HepG2 (cell line): ENCODE results near the gene APEX1. TPM values are rescaled to one million over a fixed set of nuclear protein-coding genes. Genes with fewer than 3 reads are reported as not detected.
A peak's percentile ranks its signal among the peaks of the same experiment; 100 is the strongest.

ENCODE experiments used
- CTCF ChIP-seq: sonication (generic); formaldehyde crosslinking; IDR thresholded peaks from 2 replicates; pipeline ENCODE4 v1.5.0; 2020; ENCODE audit warnings: mild to moderate bottlenecking, missing genetic modification reagents, moderate library complexity
- ELF4 ChIP-seq: sonication (generic); formaldehyde crosslinking; IDR thresholded peaks from 2 replicates; pipeline ENCODE4 v1.5.0; 2020; ENCODE audit warnings: missing genetic modification reagents, mild to moderate bottlenecking, moderate library complexity, borderline replicate concordance
- IRF2 ChIP-seq: IDR thresholded peaks from 2 replicates; pipeline ENCODE4 v1.6.1; 2018; ENCODE audit warnings: missing genetic modification reagents, missing compliant biosample characterization
- NFE2L1 ChIP-seq: sonication (generic); formaldehyde crosslinking; IDR thresholded peaks from 2 replicates; pipeline ENCODE4 v1.4.0; 2020; ENCODE audit warnings: missing genetic modification reagents, mild to moderate bottlenecking, borderline replicate concordance
- NR2F2 ChIP-seq: IDR thresholded peaks from 2 replicates; pipeline ENCODE4 v1.6.1; 2012; ENCODE audit warnings: low read depth, inconsistent platforms, borderline replicate concordance
- PRDM4 ChIP-seq: sonication (generic); formaldehyde crosslinking; IDR thresholded peaks from 2 replicates; pipeline ENCODE4 v1.9.0; 2021; ENCODE audit warnings: missing genetic modification reagents, borderline replicate concordance
- SKIL ChIP-seq: sonication (generic); formaldehyde crosslinking; IDR thresholded peaks from 2 replicates; pipeline ENCODE4 v1.8.0; 2022; ENCODE audit warnings: missing genetic modification reagents, mild to moderate bottlenecking, moderate library complexity, borderline replicate concordance
- WIZ ChIP-seq: sonication (generic); formaldehyde crosslinking; IDR thresholded peaks from 2 replicates; pipeline ENCODE4 v1.5.1; 2020; ENCODE audit warnings: mild to moderate bottlenecking, missing genetic modification reagents
- ZNF142 ChIP-seq: sonication (generic); formaldehyde crosslinking; IDR thresholded peaks from 2 replicates; pipeline ENCODE4 v1.4.0; 2020; ENCODE audit warnings: missing genetic modification reagents
- ZNF335 ChIP-seq: sonication (generic); formaldehyde crosslinking; IDR thresholded peaks from 2 replicates; pipeline ENCODE4 v1.4.0; 2020; ENCODE audit warnings: missing genetic modification reagents
- ZNF337 ChIP-seq: sonication (generic); formaldehyde crosslinking; IDR thresholded peaks from 2 replicates; pipeline ENCODE4 v1.5.1; 2020; ENCODE audit warnings: missing genetic modification reagents, low read depth, mild to moderate bottlenecking, borderline replicate concordance
- ZNF484 ChIP-seq: sonication (generic); formaldehyde crosslinking; IDR thresholded peaks from 2 replicates; pipeline ENCODE4 v1.5.1; 2020; ENCODE audit warnings: mild to moderate bottlenecking, low read depth, missing genetic modification reagents, borderline replicate concordance
- ZNF709 ChIP-seq: sonication (generic); formaldehyde crosslinking; IDR thresholded peaks from 2 replicates; pipeline ENCODE4 v1.5.0; 2020; ENCODE audit warnings: mild to moderate bottlenecking, missing genetic modification reagents
- ZNF776 ChIP-seq: sonication (generic); formaldehyde crosslinking; IDR thresholded peaks from 2 replicates; pipeline ENCODE4 v1.4.0; 2020; ENCODE audit warnings: mild to moderate bottlenecking, missing genetic modification reagents
- ZNF879 ChIP-seq: sonication (generic); formaldehyde crosslinking; IDR thresholded peaks from 2 replicates; pipeline ENCODE4 v1.8.1; 2023; ENCODE audit warnings: missing genetic modification reagents
- polyA plus RNA-seq, 8 experiments: library from polyadenylated mRNA; depleted of rRNA in 3 of 8; stranded (reverse) in 7 of 8; unstranded in 1 of 8; fragments of >200 nt; fragmentation: Illumina TruSeq in 4 of 8; extraction: Trizol in 4 of 8; gene quantifications; 2 replicates each; pipeline versions ENCODE4 v1.2.1 to v1.2.3, GENCODE V29; 2011 to 2016; ENCODE audit warnings: low read depth in 4 of 8, missing spikeins in 1 of 8, mixed read lengths in 1 of 8; ENCODE audit not compliant: insufficient read depth in 1 of 8
- total RNA-seq, 5 experiments: library from RNA; depleted of rRNA; stranded (reverse); fragments of >200 nt; fragmentation: Illumina TruSeq; extraction: Trizol; gene quantifications; 2 replicates each; pipeline ENCODE4 v1.2.3, GENCODE V29; 2016; ENCODE audit warnings: low read depth in 1 of 5

APEX1 gene
- total and polyA plus RNA-seq, 2 of the 13 experiments (the other 11 are each of a cell fraction or from before 2014, with no cell fraction given): 171 to 405 TPM

GRCh38 chr14:20454516-20455354 lies at the start of gene APEX1, which contains the start of gene OSGEP (continued):
- TF ChIP-seq PRDM4 (CRISPR knock-in tag) (no peak; the same call in 1 of the 2 replicates), ZNF776 (CRISPR knock-in tag) (peak; percentile 81), ZNF142 (peak; percentile 18; the same call in 1 of the 2 replicates), ZNF484 (CRISPR knock-in tag) (no peak), ELF4 (no peak; the same call in 1 of the 2 replicates), SKIL (CRISPR knock-in tag) (no peak), NR2F2 (peak; percentile 16; the same call in 1 of the 2 replicates), WIZ (CRISPR knock-in tag) (no peak), ZNF709 (CRISPR knock-in tag) (no peak; the same call in none of the 2 replicates), ZNF335 (peak; percentile 100), CTCF (CRISPR knock-in tag) (0 out of 2 replicates have a peak, but pooled peaks have one; percentile 13), NFE2L1 (CRISPR knock-in tag) (no peak), ZNF879 (CRISPR knock-in tag) (no peak; the same call in 1 of the 2 replicates), IRF2 (CRISPR knock-in tag) (peak; percentile 44; the same call in 1 of the 2 replicates), ZNF337 (CRISPR knock-in tag) (peak; percentile 59; the same call in 1 of the 2 replicates)
